Breast epithelium (tissue), 3 donors: ENCODE results near the gene NCEH1.

ENCODE experiments used
- CTCF ChIP-seq, 3 donors: fragments of 450-650 bp; IDR thresholded peaks; one replicate each; pipeline ENCODE4 v1.5.1; 2016 to 2017; ENCODE audit warnings: antibody characterized with exemption in 3 of 3, mild to moderate bottlenecking in 3 of 3, moderate library complexity in 3 of 3
- POLR2A ChIP-seq: fragments of 450-650 bp; IDR thresholded peaks from one replicate; pipeline ENCODE4 v1.6.1; 2016; ENCODE audit warnings: antibody characterized with exemption, mild to moderate bottlenecking, moderate library complexity

- TF ChIP-seq CTCF (IDR thresholded peaks at IDR 0.05): no peak
- TF ChIP-seq POLR2A: no peak
Observed at GRCh38 chr3:172591125-172591605, 119.7 kb downstream of the NCEH1 start.
